K562 (cell line): ENCODE data around the gene SLC16A10. TPM values are rescaled to one million over a fixed set of nuclear protein-coding genes. Genes with fewer than 3 reads are reported as not detected.

Source experiments
- ATAC-seq: fragments of 200-7000 bp; cut with Tn5 transposase; 3 replicates; pipeline ENCODE4 v1.9.1; 2020; ENCODE audit warnings: moderate library complexity
- BruUV-seq: library from RNA; stranded (reverse); fragments of 400-500 nt; replicated peaks from 2 replicates; lab custom pipeline; 2021; lab: Mats Ljungman, UMichigan
- CTCF ChIA-PET: fragments of 300-600 bp; formaldehyde crosslinking; extraction: SDS; loops from one replicate; lab custom pipeline; 2021; ENCODE audit warnings: low intra/inter-chr PET ratio; lab: Yijun Ruan, JAX
- POLR2A ChIA-PET: fragments of 300-600, 350-650 bp; sonication (Branson Sonifier 250); formaldehyde crosslinking; extraction: SDS; loops from one replicate; lab custom pipeline; 2021; ENCODE audit warnings: antibody characterized with exemption, inconsistent platforms; lab: Yijun Ruan, JAX
- DNase-seq, 4 experiments: peaks; one replicate each; pipeline versions ENCODE4 v3.0.0 to v3.0.0-alpha.2; 2011 to 2018; ENCODE audit warnings: low spot score in 3 of 4, mixed read lengths in 3 of 4; ENCODE audit errors: extremely low read depth in 1 of 4
- FAIRE-seq: peaks from 2 replicates; lab custom pipeline; 2011; peaks lifted over from hg19 to GRCh38; lab: Jason Lieb, UNC
- H2AFZ ChIP-seq: 2 replicates; pipeline ENCODE4 v1.6.0; 2011; ENCODE audit warnings: low read depth, low read length, control low read depth, inconsistent platforms
- H3K27ac ChIP-seq: fragments of 200-600 bp; 3 replicates; pipeline ENCODE4 v1.8.0; 2011; ENCODE audit warnings: low read depth, mild to moderate bottlenecking, control low read depth, inconsistent platforms, low read length, moderate library complexity, mixed read lengths; ENCODE audit errors: extremely low read depth
- H3K27me3 ChIP-seq, 2 experiments: fragments of 300-600 bp in 1 of 2; 2 replicates in 1 of 2; 3 replicates in 1 of 2; pipeline versions ENCODE4 v1.6.0 to v1.8.0; 2011; ENCODE audit warnings: inconsistent platforms in 2 of 2, low read length in 2 of 2, mild to moderate bottlenecking in 1 of 2, mixed read lengths in 1 of 2, moderate library complexity in 1 of 2; ENCODE audit not compliant: control insufficient read depth in 2 of 2, insufficient read depth in 2 of 2
- H3K36me3 ChIP-seq: fragments of 300-600 bp; 3 replicates; pipeline ENCODE4 v1.8.0; 2011; ENCODE audit warnings: mild to moderate bottlenecking, low read length, inconsistent platforms; ENCODE audit not compliant: control insufficient read depth, insufficient read depth
- H3K4me1 ChIP-seq, 2 experiments: fragments of 200-600 bp in 1 of 2; replicated peaks in 1 of 2; 2 replicates in 1 of 2; 3 replicates in 1 of 2; pipeline versions ENCODE4 v1.5.1 to v1.8.0; 2011; ENCODE audit warnings: inconsistent platforms in 2 of 2, low read length in 2 of 2, mild to moderate bottlenecking in 1 of 2, mixed read lengths in 1 of 2, moderate library complexity in 1 of 2; ENCODE audit not compliant: control insufficient read depth in 2 of 2, insufficient read depth in 2 of 2
- H3K4me2 ChIP-seq: 2 replicates; pipeline ENCODE4 v1.6.1; 2011; ENCODE audit warnings: low read length, control low read depth, inconsistent platforms, mixed read lengths; ENCODE audit not compliant: insufficient read depth
- H3K4me3 ChIP-seq: fragments of 200-600 bp; sonication (generic), shearing (Covaris generic); 2 replicates; pipeline ENCODE4 v1.5.1; 2016; ENCODE audit warnings: control low read depth, inconsistent platforms
- H3K79me2 ChIP-seq: fragments of 200-600 bp; 3 replicates; pipeline ENCODE4 v1.8.0; 2011; ENCODE audit warnings: low read length, inconsistent platforms; ENCODE audit not compliant: control insufficient read depth, insufficient read depth
- H3K9ac ChIP-seq, 2 experiments: 2 replicates each; pipeline versions ENCODE4 v1.6.0 to v1.6.1; 2011; ENCODE audit warnings: low read depth in 2 of 2, low read length in 2 of 2, control low read depth in 1 of 2, inconsistent platforms in 1 of 2, mild to moderate bottlenecking in 1 of 2, mixed read lengths in 1 of 2; ENCODE audit not compliant: insufficient read depth in 1 of 2
- H3K9me1 ChIP-seq: one replicate; pipeline ENCODE4 v1.6.0; 2011; ENCODE audit warnings: inconsistent platforms, mild to moderate bottlenecking, low read length, moderate library complexity; ENCODE audit not compliant: control insufficient read depth, insufficient read depth
- H3K9me3 ChIP-seq: replicated peaks from 2 replicates; pipeline ENCODE4 v1.5.1; 2011; ENCODE audit warnings: low read depth, low read length, inconsistent platforms; ENCODE audit not compliant: control insufficient read depth, insufficient read depth
- H4K20me1 ChIP-seq: replicated peaks from 2 replicates; pipeline ENCODE4 v1.6.1; 2011; ENCODE audit warnings: low read length, inconsistent platforms, mixed read lengths; ENCODE audit not compliant: control insufficient read depth, insufficient read depth
- CBX2 ChIP-seq: fragments of 200-600 bp; sonication (generic); IDR thresholded peaks from one replicate; pipeline ENCODE4 v1.6.1; 2012; ENCODE audit warnings: mild to moderate bottlenecking, low read length, inconsistent platforms; ENCODE audit not compliant: insufficient read depth, poor library complexity, severe bottlenecking
- HDAC1 ChIP-seq, 2 experiments: fragments of 450-650 bp; IDR thresholded peaks; 2 replicates each; pipeline ENCODE4 v1.6.1; 2016 to 2017; ENCODE audit warnings: inconsistent platforms in 1 of 2, mild to moderate bottlenecking in 1 of 2, moderate library complexity in 1 of 2
- PYGO2 ChIP-seq: fragments of 450-650 bp; IDR thresholded peaks from 2 replicates; pipeline ENCODE4 v1.6.1; 2016; ENCODE audit warnings: mild to moderate bottlenecking, missing genetic modification characterization, moderate library complexity, missing compliant biosample characterization
- RB1 ChIP-seq: fragments of 450-650 bp; IDR thresholded peaks from 2 replicates; pipeline ENCODE4 v1.6.1; 2017; ENCODE audit warnings: low read depth, mild to moderate bottlenecking
- SRSF7 ChIP-seq: fragments of 200-400 bp; formaldehyde crosslinking; optimal IDR thresholded peaks from 2 replicates; pipeline ENCODE3; 2017; ENCODE audit warnings: mild to moderate bottlenecking, low read depth, low read length
- TRIM24 ChIP-seq, 2 experiments: fragments of 450-650 bp; IDR thresholded peaks; 2 replicates each; pipeline ENCODE4 v1.6.1; 2016
- ZNF134 ChIP-seq: fragments of 250-450 bp; sonication (Bioruptor Pico); conservative IDR thresholded peaks from 2 replicates; pipeline ENCODE4 v1.4.0; 2020
- ZNF232 ChIP-seq: sonication (generic); formaldehyde crosslinking; IDR thresholded peaks from 2 replicates; pipeline ENCODE4 v1.8.0; 2022; ENCODE audit warnings: mild to moderate bottlenecking, missing genetic modification reagents
- WGBS: fragments of 100-300 bp; shearing (Covaris generic); methylation state at CpG from one replicate; pipeline ENCODE4 v1.1.6; 2016; ENCODE audit warnings: low coverage, mixed read lengths; ENCODE audit not compliant: insufficient coverage; ENCODE audit errors: missing lambda C conversion rate; 5-methylcytosine and 5-hydroxymethylcytosine counted together
- in situ Hi-C: fragments of 300-500 bp; cut with MboI; formaldehyde crosslinking; loops from 4 replicates; pipeline ENCODE4 v1.15.0; 2018; ENCODE audit warnings: inconsistent platforms, mixed read lengths
- intact Hi-C: fragments of 100-400 bp; cut with micrococcal nuclease; formaldehyde crosslinking; loops from 2 replicates; pipeline ENCODE4 v1.14.2; 2022
- polyA plus RNA-seq, 8 experiments: library from polyadenylated mRNA; depleted of rRNA in 4 of 8; stranded (reverse) in 5 of 8; unstranded in 3 of 8; fragments of >200 nt; fragmentation: Nextera tagmentation in 2 of 8; fragmentation: Illumina TruSeq in 1 of 8; extraction: Ambion mirVana in 2 of 8; extraction: Trizol in 1 of 8; gene quantifications; 2 replicates each; pipeline versions ENCODE4 v1.2.1 to v1.2.3, GENCODE V29; 2011 to 2014; ENCODE audit warnings: inconsistent platforms in 1 of 8, missing spikeins in 1 of 8
- total RNA-seq, 7 experiments: library from RNA; depleted of rRNA in 6 of 7; stranded (reverse); fragments of >200 nt in 6 of 7; fragmentation: Illumina TruSeq in 2 of 7; extraction: Trizol in 2 of 7; gene quantifications; 2 replicates each; pipeline versions ENCODE4 v1.2.1 to v1.2.3, GENCODE V29; 2011 to 2021; ENCODE audit warnings: low replicate concordance in 1 of 7
- TF ChIP-seq, protein P1 (sequence below): sonication (generic); formaldehyde crosslinking; IDR thresholded peaks from 2 replicates; pipeline ENCODE4 v1.8.0; 2022; ENCODE audit warnings: mild to moderate bottlenecking, missing genetic modification reagents
- TF ChIP-seq, protein P2 (sequence below): fragments of 450-650 bp; formaldehyde crosslinking; conservative IDR thresholded peaks from 2 replicates; pipeline ENCODE4 v1.4.0; 2022; ENCODE audit warnings: mild to moderate bottlenecking, missing genetic modification characterization
- TF ChIP-seq, protein P3 (sequence below): fragments of 250-450 bp; sonication (Bioruptor Pico); IDR thresholded peaks from 2 replicates; pipeline ENCODE4 v1.6.1; 2021; ENCODE audit warnings: mild to moderate bottlenecking

The SLC16A10 gene
- total and polyA plus RNA-seq, 9 of the 15 experiments (the other 6 are each of a cell fraction or from before 2014, with no cell fraction given), result 0.02 to 0.54 (median 0.24) TPM; not detected in 4

DNA sequence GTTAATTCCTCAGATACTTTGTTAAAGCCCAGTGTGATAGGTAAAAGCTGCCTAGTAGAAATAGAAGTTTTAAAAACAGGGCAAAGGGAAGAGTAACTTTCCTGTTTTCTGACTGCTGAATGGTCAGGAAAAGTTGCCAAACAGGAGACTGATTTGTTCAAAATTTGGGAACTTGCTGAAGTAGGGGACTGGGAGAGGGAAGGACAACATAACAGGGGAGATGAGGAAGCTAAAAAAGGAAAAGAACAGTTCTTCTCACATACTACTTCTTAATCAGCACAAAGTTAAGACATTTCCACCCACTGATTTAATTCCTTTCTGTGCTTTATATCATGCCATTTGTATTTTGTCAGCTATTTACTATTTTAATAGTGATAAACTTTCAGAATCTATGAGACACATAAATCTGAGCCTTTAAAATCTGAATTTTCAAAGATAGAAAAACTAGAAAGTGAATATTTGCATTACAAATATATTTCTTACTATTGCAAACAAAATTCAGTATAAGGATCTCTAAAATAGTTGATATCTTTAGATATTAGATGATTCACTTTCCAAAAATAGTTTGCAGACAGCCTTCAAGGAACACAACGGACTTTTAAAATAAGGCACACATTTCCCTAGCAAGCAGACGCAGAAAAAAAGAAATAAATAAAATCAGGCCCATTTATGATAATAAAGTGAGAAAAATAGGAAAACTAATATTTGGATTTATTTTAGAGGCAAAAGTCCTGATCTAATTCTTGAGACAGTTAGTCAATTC lies 36.9 kb upstream of the SLC16A10 start:
- Histone ChIP-seq H3K27me3 (peaks cover 0 to 13% of the 10 kb centered on the region in 2 experiments; a peak in 2 of 5 replicates), H4K20me1 (no peaks in the 10 kb centered on the region), H3K4me2 (no peak overlapping the region), H3K9ac (no peak overlapping the region), H3K79me2 (no peaks in the 10 kb centered on the region), H3K27ac (no peak overlapping the region), H3K9me3 (no peaks in the 10 kb centered on the region), H3K4me3 (no peak overlapping the region), H3K4me1 (no peaks in the 10 kb centered on the region), H3K36me3 (no peaks in the 10 kb centered on the region), H3K9me1 (no peaks in the 10 kb centered on the region), H2AFZ (no peak overlapping the region)
- no TSS peak for BruUV-seq
- 12% methylated on average over 2 of the region's 2 CpGs for WGBS
- ATAC-seq (no peak), DNase-seq (no peak), FAIRE-seq (no peak)
- ChIA-PET CTCF (no interaction called here), POLR2A (no interaction called here)
- TF ChIP-seq ZNF134 (CRISPR knock-in tag) (no peak), SRSF7 (no peak), PYGO2 (tag) (no peak), HDAC1 (IDR thresholded peaks at IDR 0.05) (no peak)
- in situ Hi-C loops, result loop anchor here (10.0 kb wide), 1 partner anchor 594 kb away; no protein-coding TSS in a partner anchor
- intact Hi-C loops, result no loop called here

DNA sequence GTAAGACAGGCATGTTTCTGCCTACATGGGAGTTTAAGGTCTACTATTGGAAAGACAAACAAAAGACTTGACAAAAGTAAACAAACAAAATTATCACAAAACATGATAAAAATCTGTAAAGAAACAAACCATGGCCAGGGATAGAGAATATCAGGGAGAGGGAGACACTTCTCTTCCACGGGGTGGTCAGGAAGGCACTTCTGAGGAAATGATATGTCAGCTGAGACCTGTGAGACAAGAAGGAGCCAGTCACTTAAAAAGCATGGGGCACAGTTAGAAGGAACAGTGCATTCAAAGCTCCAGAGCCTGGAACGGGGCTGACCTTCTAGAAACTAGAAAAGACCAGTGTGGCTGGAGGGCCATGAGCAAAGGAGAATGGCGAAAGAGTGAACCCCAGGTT lies 35.1 kb upstream of the SLC16A10 start:
- Histone ChIP-seq H3K9me1 (no peaks in the 10 kb centered on the region), H3K4me1 (no peaks in the 10 kb centered on the region), H3K4me2 (no peak overlapping the region), H3K27ac (no peak overlapping the region), H2AFZ (no peak overlapping the region), H3K79me2 (no peaks in the 10 kb centered on the region), H3K27me3 (peaks cover 0 to 3% of the 10 kb centered on the region in 2 experiments; a peak in 2 of 5 replicates), H3K9ac (no peak overlapping the region), H3K36me3 (no peaks in the 10 kb centered on the region), H3K9me3 (no peaks in the 10 kb centered on the region), H4K20me1 (no peaks in the 10 kb centered on the region), H3K4me3 (no peak overlapping the region)
- in situ Hi-C loops (loop anchor here (10.0 kb wide), 1 partner anchor 593 kb away; no protein-coding TSS in a partner anchor), intact Hi-C loops (no loop called here)
- DNase-seq, result no peak
- no peak for FAIRE-seq
- no peak for ATAC-seq
- ChIA-PET POLR2A (interaction anchor here (0.6 to 1.2 kb wide), 2 partner anchors 25 to 486 kb away, joined by 3 read pairs; no protein-coding TSS in a partner anchor), CTCF (no interaction called here)
- BruUV-seq, result no TSS peak
- 14% methylated on average over 3 of the region's 3 CpGs for WGBS
- TF ChIP-seq RB1 (no peak), TRIM24 (IDR thresholded peaks at IDR 0.05) (no peak), ZNF232 (CRISPR knock-in tag) (no peak), CBX2 (no peak)
- TF ChIP-seq, protein P1, sequence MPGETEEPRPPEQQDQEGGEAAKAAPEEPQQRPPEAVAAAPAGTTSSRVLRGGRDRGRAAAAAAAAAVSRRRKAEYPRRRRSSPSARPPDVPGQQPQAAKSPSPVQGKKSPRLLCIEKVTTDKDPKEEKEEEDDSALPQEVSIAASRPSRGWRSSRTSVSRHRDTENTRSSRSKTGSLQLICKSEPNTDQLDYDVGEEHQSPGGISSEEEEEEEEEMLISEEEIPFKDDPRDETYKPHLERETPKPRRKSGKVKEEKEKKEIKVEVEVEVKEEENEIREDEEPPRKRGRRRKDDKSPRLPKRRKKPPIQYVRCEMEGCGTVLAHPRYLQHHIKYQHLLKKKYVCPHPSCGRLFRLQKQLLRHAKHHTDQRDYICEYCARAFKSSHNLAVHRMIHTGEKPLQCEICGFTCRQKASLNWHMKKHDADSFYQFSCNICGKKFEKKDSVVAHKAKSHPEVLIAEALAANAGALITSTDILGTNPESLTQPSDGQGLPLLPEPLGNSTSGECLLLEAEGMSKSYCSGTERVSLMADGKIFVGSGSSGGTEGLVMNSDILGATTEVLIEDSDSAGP, result no peak
- TF ChIP-seq, protein P2, sequence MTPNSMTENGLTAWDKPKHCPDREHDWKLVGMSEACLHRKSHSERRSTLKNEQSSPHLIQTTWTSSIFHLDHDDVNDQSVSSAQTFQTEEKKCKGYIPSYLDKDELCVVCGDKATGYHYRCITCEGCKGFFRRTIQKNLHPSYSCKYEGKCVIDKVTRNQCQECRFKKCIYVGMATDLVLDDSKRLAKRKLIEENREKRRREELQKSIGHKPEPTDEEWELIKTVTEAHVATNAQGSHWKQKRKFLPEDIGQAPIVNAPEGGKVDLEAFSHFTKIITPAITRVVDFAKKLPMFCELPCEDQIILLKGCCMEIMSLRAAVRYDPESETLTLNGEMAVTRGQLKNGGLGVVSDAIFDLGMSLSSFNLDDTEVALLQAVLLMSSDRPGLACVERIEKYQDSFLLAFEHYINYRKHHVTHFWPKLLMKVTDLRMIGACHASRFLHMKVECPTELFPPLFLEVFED (CRISPR knock-in tag), result no peak
- TF ChIP-seq, protein P3, sequence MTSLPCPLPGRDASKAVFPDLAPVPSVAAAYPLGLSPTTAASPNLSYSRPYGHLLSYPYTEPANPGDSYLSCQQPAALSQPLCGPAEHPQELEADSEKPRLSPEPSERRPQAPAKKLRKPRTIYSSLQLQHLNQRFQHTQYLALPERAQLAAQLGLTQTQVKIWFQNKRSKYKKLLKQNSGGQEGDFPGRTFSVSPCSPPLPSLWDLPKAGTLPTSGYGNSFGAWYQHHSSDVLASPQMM, result no peak
